ENCODE measurements around the gene SPG7. TPM values are rescaled to one million over a fixed set of nuclear protein-coding genes. Genes with fewer than 3 reads are reported as not detected.
A peak's percentile ranks its signal among the peaks of the same experiment; 100 is the strongest.

Gene SPG7
- total RNA-seq, 2 donors from 2014 or later, result 64.1 to 65.2 TPM

- intact Hi-C loops (cut with DNase I), result no loop called here
- no peak for DNase-seq (ENCODE audit: low spot score)
Observed at GRCh38 chr16:89555265-89555664, 47.1 kb downstream of the SPG7 start.

- DNase-seq (ENCODE audit: low spot score), result no peak
- intact Hi-C loops (cut with DNase I), result no loop called here
Observed at GRCh38 chr16:89555780-89556179, 47.6 kb downstream of the SPG7 start.

GRCh38 chr16:89556750-89557689, 48.8 kb downstream of the SPG7 start:
- peak; percentile 93 for DNase-seq (ENCODE audit: low spot score)
- intact Hi-C loops (cut with DNase I), result no loop called here

GRCh38 chr16:89557690-89558490, 49.7 kb downstream of the SPG7 start:
- intact Hi-C loops (cut with DNase I), result no loop called here
- DNase-seq (ENCODE audit: low spot score), result peak; percentile 51

GRCh38 chr16:89560378-89561141, 52.4 kb downstream of the SPG7 start, which contains the start of gene RPL13:
Gene RPL13 (plus strand): TSS chr16:89560682. CDS start chr16:89560960, 278 bp downstream.
- peak; percentile 99 for DNase-seq (ENCODE audit: low spot score)
- intact Hi-C loops (cut with DNase I), result no loop called here

DNA sequence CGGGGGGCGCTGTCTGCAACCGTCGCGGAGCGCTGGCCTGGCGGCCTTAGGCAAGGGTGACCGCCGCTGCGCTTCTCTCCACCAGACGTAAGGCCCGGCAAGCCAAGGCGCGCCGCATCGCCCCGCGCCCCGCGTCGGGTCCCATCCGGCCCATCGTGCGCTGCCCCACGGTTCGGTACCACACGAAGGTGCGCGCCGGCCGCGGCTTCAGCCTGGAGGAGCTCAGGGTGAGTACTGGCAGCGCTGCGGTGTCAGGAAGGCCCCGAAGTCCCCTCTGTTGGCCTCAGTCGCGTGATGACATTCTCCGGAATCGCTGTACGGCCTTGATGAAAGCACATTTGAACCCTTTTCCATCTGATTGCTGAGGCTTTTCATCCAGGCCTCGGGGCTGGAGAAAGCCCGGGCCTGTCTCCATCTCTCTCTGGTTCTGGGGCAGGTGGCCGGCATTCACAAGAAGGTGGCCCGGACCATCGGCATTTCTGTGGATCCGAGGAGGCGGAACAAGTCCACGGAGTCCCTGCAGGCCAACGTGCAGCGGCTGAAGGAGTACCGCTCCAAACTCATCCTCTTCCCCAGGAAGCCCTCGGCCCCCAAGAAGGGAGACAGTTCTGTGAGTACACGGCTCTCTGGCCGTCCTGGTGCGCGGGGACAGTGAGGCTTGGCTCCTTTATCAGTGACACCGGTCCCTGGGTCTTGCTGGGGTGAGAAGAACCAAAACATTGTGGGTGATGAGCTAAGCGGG, 53.1 kb downstream of the SPG7 start:
- no peak for DNase-seq (ENCODE audit: low spot score)
- intact Hi-C loops (cut with DNase I), result no loop called here

DNA sequence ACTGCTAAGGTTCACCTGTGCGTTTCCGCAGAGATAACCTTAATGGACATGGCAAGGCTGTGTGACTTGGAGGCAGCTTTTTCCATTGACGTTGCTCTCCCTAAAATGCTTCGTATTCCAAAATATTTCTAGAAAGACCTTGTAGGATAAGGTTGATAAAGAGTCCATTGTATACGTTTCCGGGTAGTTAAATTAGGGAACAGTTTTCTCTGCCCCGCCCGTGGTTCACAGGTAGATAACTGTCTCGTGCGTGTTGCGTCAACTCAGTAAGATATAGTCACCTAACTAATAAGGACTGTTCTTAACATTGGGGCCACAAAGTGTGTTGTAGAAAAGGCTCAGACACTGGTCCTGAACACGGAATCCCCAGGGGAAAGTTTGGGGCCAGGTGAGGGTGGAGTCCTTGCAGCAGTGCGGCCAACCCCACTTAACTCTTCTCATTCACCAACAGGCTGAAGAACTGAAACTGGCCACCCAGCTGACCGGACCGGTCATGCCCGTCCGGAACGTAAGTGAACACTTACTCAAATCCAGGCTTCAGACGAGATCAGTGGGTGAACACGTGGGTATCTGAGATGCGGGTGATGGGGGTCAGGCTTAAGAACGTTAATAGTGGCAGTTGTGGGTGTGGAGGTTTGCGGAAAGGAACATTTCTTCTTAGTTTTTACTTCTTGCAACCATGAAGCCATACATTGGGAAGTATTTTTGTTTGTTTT, 53.8 kb downstream of the SPG7 start:
- DNase-seq (ENCODE audit: low spot score), result no peak
- intact Hi-C loops (cut with DNase I), result no loop called here

- DNase-seq (ENCODE audit: low spot score), result no peak
- intact Hi-C loops (cut with DNase I), result no loop called here
Observed at GRCh38 chr16:89562939-89563338, 54.7 kb downstream of the SPG7 start.

- no peak for DNase-seq (ENCODE audit: low spot score)
- intact Hi-C loops (cut with DNase I), result no loop called here
Observed at GRCh38 chr16:89563639-89564392, 55.6 kb downstream of the SPG7 start.

GRCh38 chr16:89564476-89565255, 56.5 kb downstream of the SPG7 start:
- intact Hi-C loops (cut with DNase I), result no loop called here
- DNase-seq (ENCODE audit: low spot score), result no peak

- DNase-seq (ENCODE audit: low spot score), result no peak
- intact Hi-C loops (cut with DNase I), result no loop called here
Observed at GRCh38 chr16:89565256-89565505, 57.0 kb downstream of the SPG7 start.

- intact Hi-C loops (cut with DNase I), result no loop called here
- DNase-seq (ENCODE audit: low spot score), result no peak
Observed at GRCh38 chr16:89565506-89566372, 57.5 kb downstream of the SPG7 start.

GRCh38 chr16:89567656-89568594, 59.7 kb downstream of the SPG7 start:
- intact Hi-C loops (cut with DNase I), result no loop called here
- DNase-seq (ENCODE audit: low spot score), result no peak

DNA sequence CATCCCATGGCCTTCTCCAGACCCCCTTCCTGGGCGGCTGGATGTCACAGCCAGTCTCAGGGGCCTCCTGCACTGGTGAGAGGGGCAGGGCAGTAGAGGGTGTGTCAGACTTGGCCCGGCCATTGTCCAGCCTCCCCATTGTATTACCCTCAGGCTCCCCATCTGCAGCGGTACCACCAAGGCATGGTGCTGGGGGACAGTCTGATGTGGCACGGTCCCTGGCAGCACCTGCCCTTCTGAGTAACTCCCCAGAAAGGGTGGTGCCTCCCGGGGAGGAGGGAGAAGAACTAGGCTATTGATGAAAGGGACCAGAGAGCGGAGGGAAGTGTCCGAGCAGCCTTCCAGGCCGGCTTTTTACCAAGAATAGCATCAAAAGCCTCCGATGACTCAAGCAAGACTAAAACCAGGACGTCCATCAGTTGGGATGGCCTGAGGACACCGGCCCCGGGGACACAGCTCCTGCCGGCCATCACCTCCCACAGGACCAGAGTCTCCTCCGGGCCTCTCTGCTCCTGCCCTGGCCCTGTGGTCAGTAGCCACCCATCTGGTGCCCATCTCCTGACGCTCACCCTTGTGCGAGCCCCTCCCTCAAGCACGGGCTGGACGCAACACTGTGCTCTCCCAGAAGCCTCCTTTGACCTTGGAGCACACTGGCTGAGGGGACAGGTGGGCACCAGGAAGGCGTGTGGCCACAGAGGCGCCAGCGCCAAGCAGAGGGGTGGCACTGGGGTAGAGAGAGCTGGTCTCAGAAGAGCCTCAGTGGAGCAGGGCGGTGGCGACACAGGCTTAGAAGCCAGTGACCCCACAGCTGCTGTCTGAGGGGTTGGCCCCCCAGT, 61.5 kb downstream of the SPG7 start:
- intact Hi-C loops (cut with DNase I), result loop anchor here in 1 of 2 donors (10.0 kb wide), 1 partner anchor 75 kb away; no protein-coding TSS in a partner anchor
- no peak for DNase-seq (ENCODE audit: low spot score)
